Neural cell (in vitro differentiated cells): ENCODE results near the gene SDK2.

Experiments used
- CTCF ChIP-seq: fragments of 450-650 bp; IDR thresholded peaks from 2 replicates; pipeline ENCODE4 v1.5.1; 2014; ENCODE audit warnings: antibody characterized with exemption, mild to moderate bottlenecking, moderate library complexity; ENCODE audit not compliant: poor library complexity, severe bottlenecking
- EZH2 ChIP-seq: fragments of 200-600, 300-800 bp; shearing (Covaris generic), sonication (generic); IDR thresholded peaks from 2 replicates; pipeline ENCODE4 v1.6.1; 2014; ENCODE audit warnings: antibody characterized with exemption, low read length, borderline replicate concordance, mild to moderate bottlenecking; ENCODE audit not compliant: insufficient read depth, poor library complexity, severe bottlenecking
- RAD21 ChIP-seq: fragments of 450-650 bp; conservative IDR thresholded peaks from 2 replicates; pipeline ENCODE4 v1.6.1; 2014; ENCODE audit warnings: antibody characterized with exemption, mild to moderate bottlenecking, moderate library complexity

GRCh38 chr17:73394512-73395450 is 249.5 kb downstream of the SDK2 start:
- TF ChIP-seq EZH2 (no peak), CTCF (no peak), RAD21 (no peak)
